HG02981 (cell line): Measurements from ENCODE around the gene MMP15.
"Not testable (repeated sequence)": the region's sequence is repeated elsewhere in the genome, so short reads cannot be mapped to it uniquely, and the experiment has no call there.

ENCODE experiments used
- ATAC-seq: cut with Tn5 transposase; IDR thresholded peaks from one replicate; pipeline ENCODE4 v1.9.1; 2021; ENCODE audit warnings: mild to moderate bottlenecking, moderate library complexity; ENCODE audit not compliant: unreplicated experiment

Gene MMP15

DNA sequence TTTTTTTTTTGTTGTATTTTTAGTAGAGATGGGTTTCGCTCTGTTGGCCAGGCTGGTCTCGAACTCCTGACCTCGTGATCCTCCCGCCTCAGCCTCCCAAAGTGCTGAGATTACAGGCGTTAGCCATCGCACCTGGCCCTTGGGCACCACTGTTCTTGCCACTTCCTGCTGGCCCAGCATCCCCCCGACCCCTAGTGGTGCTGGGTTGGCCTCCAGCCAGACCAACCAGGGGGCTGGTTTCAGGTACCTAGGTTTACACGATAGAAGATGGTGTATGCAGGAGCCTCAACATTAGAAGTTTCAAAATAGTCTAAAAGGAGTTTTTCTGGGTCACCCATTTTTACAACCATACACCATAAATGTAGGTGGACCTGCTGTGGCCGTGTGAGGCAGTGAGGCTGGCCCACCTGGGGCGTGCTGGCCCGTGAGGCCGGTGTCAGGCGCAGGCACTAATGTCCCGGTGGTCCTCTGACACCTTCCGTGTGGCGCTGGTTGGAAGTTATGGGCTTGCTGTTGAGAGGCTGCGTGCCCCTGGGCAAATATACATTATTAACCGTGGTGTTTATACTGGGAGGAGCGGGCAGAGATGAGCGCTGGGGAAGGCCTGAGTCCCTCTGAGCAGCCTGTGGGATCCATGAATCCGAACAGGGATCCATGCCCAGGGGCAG is 60.2 kb downstream of the MMP15 start:
- ATAC-seq = no peak

GRCh38 chr16:58086381-58087208 is 61.0 kb downstream of the MMP15 start:
- ATAC-seq = no peak

DNA sequence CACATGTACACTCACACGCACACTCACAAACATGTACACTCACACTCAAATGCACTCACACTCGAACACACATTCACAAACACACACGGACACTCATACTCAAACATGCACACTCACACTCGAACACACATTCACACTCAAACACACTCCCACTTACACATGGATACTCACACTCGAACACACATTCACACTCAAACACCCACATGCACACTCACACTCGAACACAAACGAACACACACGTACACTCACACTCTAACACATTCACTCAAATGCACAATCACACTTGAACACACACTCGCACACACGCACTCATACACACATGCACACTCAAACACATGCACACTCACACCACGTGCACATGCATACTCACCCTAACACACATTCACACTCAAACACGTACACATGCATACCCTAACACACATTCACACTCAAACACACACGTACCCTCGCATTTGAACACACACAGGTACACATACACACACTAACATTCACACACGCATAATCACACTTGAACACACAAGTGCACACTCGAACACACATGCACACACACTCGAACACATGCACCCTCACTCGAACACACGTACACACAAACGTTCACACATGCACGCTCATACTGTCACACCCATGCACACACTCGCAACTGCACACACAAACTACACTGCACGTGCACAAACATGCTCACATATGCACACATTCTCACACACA is 61.8 kb downstream of the MMP15 start:
- no peak for ATAC-seq

DNA sequence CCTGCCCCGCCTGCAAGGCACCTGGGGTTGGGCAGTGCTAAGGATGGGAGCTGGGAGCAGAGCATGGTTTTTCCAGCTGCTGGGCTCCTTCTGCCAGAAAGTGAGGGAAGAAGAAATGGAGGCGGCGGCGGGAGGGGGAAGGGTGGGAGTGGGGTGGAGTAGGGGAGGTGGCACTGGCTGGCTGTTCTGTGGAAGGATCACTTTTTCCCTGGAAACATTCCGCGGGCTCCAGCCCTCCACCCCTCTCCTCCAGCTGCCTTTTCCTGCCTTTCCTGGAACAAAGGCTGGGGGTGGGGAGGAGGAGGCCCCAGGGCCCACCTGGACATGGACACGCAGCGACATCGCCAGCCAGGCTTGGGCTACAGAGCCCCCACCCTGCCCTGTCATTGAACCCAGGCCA is 62.5 kb downstream of the MMP15 start:
- ATAC-seq = no peak

DNA sequence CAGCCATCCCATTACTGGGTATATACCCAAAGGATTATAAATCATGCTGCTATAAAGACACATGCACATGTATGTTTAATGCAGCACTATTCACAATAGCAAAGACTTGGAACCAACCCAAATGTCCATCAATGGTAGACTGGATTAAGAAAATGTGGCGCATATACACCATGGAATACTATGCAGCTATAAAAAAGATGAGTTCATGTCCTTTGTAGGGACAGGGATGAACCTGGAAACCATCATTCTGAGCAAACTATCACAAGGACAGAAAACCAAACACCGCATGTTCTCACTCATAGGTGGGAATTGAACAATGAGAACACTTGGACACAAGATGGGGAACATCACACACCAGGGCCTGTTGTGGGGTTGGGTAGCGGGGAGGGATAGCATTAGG is 64.8 kb downstream of the MMP15 start:
- not testable (repeated sequence) for ATAC-seq

DNA sequence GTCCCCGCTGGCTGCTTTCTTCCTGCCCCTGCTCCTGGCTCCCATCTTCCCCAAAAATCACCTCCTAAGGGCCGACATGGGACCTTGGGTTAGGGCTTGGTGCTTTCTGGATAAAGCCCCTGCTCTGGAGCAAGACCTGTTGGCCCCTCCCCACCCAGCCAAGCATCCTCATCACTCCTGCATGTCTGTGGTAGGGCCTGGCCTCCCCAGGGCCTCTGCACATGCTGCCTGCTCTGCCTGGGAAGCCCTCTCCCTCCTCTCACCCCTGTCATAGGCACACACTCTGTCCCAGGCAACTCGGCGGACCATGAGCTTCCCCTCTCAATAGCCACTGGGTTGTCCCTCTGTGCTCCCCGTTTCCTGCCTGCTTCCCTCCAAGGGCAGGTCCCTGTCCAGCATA is 68.5 kb downstream of the MMP15 start:
- no peak for ATAC-seq

GRCh38 chr16:58094791-58095574 is 69.4 kb downstream of the MMP15 start:
- ATAC-seq = no peak

- not testable (repeated sequence) for ATAC-seq
Measured at GRCh38 chr16:58095575-58095960, 70.0 kb downstream of the MMP15 start.

- no peak for ATAC-seq
Measured at GRCh38 chr16:58096249-58096648, 70.7 kb downstream of the MMP15 start.
